Chondrocyte (in vitro differentiated cells): ENCODE data around the gene OR6B1. TPM values are rescaled to one million over a fixed set of nuclear protein-coding genes. Genes with fewer than 3 reads are reported as not detected.

ENCODE experiments used
- DNase-seq: peaks from one replicate; pipeline ENCODE4 v3.0.0; 2021; ENCODE audit warnings: mixed read lengths, low spot score
- H3K27ac Mint-ChIP-seq: one replicate; pipeline ENCODE4 v1.8.0; 2021; ENCODE audit warnings: mild to moderate bottlenecking, moderate library complexity, mixed read lengths; ENCODE audit not compliant: unreplicated experiment
- H3K27me3 Mint-ChIP-seq: 2 replicates; pipeline ENCODE4 v1.8.0; 2021; ENCODE audit warnings: low read depth, mixed read lengths
- H3K36me3 Mint-ChIP-seq: 2 replicates; pipeline ENCODE4 v1.8.0; 2021; ENCODE audit warnings: low read depth, mixed read lengths
- H3K4me1 Mint-ChIP-seq: 2 replicates; pipeline ENCODE4 v1.8.0; 2021; ENCODE audit warnings: low read depth, mild to moderate bottlenecking, mixed read lengths
- H3K4me3 Mint-ChIP-seq: one replicate; pipeline ENCODE4 v1.8.0; 2021; ENCODE audit warnings: mild to moderate bottlenecking, moderate library complexity, mixed read lengths; ENCODE audit not compliant: unreplicated experiment
- H3K9me3 Mint-ChIP-seq: 2 replicates; pipeline ENCODE4 v1.8.0; 2021; ENCODE audit warnings: low read depth, mixed read lengths
- CTCF ChIP-seq: fragments of 200-600 bp; sonication (generic); IDR thresholded peaks from 2 replicates; pipeline ENCODE4 v1.5.0; 2021; ENCODE audit warnings: antibody characterized with exemption, mild to moderate bottlenecking, moderate library complexity
- total RNA-seq: library from RNA; stranded (reverse); gene quantifications from 3 replicates; pipeline ENCODE4 v1.2.1, GENCODE V29; 2021

OR6B1 gene
- total RNA-seq, 1 donor from 2014 or later: not detected

- H3K36me3 Mint-ChIP-seq: no peaks in the 10 kb centered on the region
- peaks cover 8% of the 10 kb centered on the region for H3K9me3 Mint-ChIP-seq
- H3K27ac Mint-ChIP-seq: no peak overlapping the region
- no peak overlapping the region for H3K4me3 Mint-ChIP-seq
- no peak for TF ChIP-seq CTCF
- H3K4me1 Mint-ChIP-seq: no peaks in the 10 kb centered on the region
- peaks cover 24% of the 10 kb centered on the region for H3K27me3 Mint-ChIP-seq
- DNase-seq: no peak
Measured at GRCh38 chr7:144057954-144058353, 57.8 kb downstream of the OR6B1 start.

Other genes with a start within 250 kb of the OR6B1 start
- 0.17 to 0.63 TPM in 2 of 3 replicates, not detected in the other for gene CTAGE6, start 242.6 kb upstream of the OR6B1 start, total RNA-seq
- gene TCAF1, start 98.1 kb upstream of the OR6B1 start, total RNA-seq: 106 to 127 TPM (median 109 TPM) in 3 replicates
- not detected in 3 replicates for gene OR2F2, start 65.1 kb upstream of the OR6B1 start, total RNA-seq
- not detected in 3 replicates for gene OR2F1, start 45.5 kb upstream of the OR6B1 start, total RNA-seq
- not detected in 3 replicates for gene OR2A5, start 48.6 kb downstream of the OR6B1 start, total RNA-seq
- gene OR2A25, start 69.5 kb downstream of the OR6B1 start, total RNA-seq: not detected in 3 replicates
- gene OR2A12, start 86.0 kb downstream of the OR6B1 start, total RNA-seq: not detected in 3 replicates
- gene OR2A2, start 109.3 kb downstream of the OR6B1 start, total RNA-seq: not detected in 3 replicates
- not detected in 3 replicates for gene OR2A14, start 122.9 kb downstream of the OR6B1 start, total RNA-seq
- 0.47 TPM in 1 of 3 replicates, not detected in the others for gene CTAGE4, start 183.1 kb downstream of the OR6B1 start, total RNA-seq
- 0.75 to 2.7 TPM (median 2.0 TPM) in 3 replicates for gene ARHGEF35, start 195.5 kb downstream of the OR6B1 start, total RNA-seq
- gene OR2A42, start 239.3 kb downstream of the OR6B1 start, total RNA-seq: 0.12 to 0.31 TPM in 2 of 3 replicates, not detected in the other